Hindlimb muscle (tissue), 1 donor: ENCODE measurements around the gene THYN1. TPM values are rescaled to one million over a fixed set of nuclear protein-coding genes. Genes with fewer than 3 reads are reported as not detected.

Experiments
- DNase-seq: peaks from one replicate; pipeline ENCODE4 v3.0.0-alpha.2; 2013
- polyA plus RNA-seq: library from polyadenylated mRNA; unstranded; fragments of 120-200 nt; gene quantifications from one replicate; pipeline ENCODE4 v1.2.1, GENCODE V29; 2013; ENCODE audit not compliant: insufficient read length

The THYN1 gene
- polyA plus RNA-seq, 1 donor, result 31.9 TPM

DNA sequence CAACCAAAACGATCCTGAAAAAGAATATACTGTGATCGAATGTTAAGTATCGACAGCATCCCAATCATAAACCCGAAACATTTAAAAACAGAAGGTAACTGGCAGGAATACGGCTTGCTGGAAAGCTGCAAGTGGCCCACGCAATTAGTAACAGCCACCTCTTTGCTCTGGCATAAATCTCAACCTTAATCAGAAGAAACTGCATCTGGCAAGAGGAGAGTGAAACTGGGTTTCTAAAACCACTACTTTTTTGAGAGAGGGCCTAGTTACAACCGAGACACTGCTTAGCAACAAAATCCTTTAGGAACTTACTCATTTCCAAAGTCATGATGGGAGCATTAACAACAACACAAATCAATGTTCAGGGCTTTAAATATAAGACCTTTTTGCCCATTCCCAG, 37.3 kb downstream of the THYN1 start:
- DNase-seq, result no peak

DNA sequence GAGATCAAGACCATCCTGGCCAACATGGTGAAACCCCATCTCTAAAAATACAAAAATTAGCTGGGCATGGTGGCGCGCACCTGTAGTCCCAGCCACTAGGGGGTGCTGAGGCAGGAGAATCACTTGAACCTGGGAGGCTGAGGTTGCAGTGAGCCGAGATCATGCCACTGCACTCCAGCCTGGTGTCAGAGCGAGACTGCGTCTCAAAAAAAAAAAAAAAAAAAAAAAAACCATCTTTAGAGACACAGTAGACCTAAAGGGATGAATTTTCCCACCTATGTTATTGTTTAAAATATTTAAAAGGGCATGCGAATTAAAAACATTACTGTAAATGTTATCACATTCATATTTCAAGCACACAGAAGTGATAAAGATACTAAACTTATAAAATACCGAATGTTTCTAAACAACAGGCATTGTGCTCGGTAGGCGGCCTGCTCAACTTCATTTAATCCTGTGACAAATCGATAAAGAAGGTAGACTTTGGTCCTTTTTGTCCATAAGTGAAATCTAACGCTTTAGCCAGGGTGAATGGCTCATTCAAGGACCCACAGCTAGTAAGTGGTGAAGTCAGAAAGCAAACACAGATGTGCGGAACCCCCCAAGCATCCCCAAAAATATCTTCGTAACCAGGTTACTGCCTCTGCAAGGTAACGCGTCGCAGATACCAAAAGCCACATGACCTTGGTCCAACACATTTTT, 45.5 kb downstream of the THYN1 start:
- no peak for DNase-seq

DNA sequence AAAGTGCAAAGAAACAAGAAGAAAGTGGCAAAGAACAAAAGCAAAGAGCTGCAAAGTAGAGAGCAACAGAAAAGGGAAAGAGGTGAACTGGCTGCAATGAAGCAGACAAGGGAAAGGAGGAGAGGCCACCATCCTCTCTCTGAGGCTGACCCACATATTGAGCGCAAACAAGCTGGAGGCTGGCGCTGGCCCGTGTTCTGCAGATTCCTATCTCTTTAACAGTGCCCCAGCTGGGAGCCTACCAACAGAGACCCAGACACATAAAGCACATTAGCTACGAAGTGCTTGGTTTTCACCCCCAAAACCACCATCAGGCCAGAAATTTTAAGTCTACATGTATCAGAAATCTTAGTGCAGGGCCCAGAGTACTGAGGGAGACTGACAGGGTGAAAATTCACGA, 47.0 kb downstream of the THYN1 start:
- no peak for DNase-seq

DNA sequence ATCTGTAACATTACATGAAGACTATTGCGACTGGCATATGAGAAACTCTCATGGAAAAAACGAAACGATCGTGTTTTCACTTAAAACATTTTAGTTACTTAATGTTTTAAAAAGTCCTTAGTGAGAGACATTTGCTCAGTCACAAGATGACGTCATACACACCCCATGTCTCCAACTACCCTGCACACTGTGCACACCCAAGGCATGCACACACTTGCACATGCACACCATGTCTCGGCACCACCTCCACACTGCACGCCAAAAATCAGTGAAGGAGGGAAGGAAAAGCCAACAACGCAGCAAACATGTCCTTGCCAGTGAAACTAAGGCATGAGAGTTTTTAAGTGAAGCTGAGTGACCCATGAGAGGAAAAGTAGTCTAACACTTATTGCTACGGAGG, 47.4 kb downstream of the THYN1 start:
- DNase-seq, result no peak

DNA sequence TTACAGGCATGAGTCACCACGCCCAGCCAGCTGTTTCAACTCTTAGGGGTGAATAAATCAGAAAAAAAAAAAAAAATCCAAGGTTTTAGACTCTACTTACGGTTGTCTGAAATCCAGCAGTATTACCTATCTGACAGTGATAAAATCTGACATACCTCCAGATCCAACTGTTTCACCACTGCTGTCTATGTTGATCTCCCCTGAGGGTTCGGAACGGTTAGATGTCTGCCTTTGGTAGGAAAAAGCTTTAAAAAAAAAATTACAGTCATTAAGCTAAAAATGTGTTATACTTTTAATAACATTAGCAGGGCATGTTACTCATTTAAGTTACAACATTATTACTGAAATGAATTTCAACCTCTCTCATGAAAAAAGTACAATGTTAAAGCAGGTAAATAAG, 50.5 kb downstream of the THYN1 start:
- no peak for DNase-seq

DNA sequence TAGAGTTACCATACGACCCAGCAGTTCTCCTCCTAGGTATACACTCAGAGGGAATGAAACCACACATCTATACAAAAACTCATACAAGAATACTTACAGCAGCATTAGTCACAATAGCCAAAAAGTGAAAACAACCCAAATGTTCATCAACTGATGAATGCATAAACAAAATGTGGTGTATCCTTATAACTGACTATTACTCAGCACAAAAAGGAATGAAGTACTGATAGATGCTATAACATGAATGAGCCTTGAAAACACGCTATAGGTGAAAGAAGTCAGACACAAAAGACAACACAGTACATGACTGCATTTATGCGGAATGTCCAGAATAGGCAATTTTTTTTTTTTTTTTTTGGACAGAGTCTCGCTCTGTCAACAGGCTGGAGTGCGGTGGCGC, 52.5 kb downstream of the THYN1 start:
- DNase-seq, result no peak

DNA sequence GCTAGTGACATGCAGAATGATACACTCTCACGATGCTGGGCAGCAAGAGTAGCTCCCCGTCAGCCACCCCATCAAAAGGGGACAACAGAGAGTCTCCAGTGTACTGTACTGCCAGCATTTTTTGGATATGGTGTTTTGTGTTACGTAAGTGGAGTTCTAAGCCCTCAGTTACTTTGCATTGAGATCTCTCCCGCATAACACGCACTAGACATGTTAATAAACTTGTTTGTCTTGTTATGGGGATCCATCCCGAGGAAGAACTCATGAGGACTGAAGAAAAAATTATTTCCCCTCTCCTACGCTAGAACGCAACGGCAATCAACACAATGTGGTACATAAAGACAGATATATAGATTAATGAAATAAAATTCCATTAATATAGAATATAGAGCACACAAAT, 53.6 kb downstream of the THYN1 start:
- no peak for DNase-seq

Other genes with a start within 250 kb of the THYN1 start
- 121 TPM for gene JAM3, start 184.3 kb downstream of the THYN1 start, polyA plus RNA-seq
- gene NCAPD3, start 29.4 kb downstream of the THYN1 start, polyA plus RNA-seq, result 13.9 TPM
- 29.0 TPM for gene VPS26B, start 28.7 kb downstream of the THYN1 start, polyA plus RNA-seq
- 22.1 TPM for gene ACAD8, start 216 bp upstream of the THYN1 start, polyA plus RNA-seq
- gene GLB1L3, start 23.0 kb upstream of the THYN1 start, polyA plus RNA-seq, result 0.10 TPM
- gene GLB1L2, start 78.6 kb upstream of the THYN1 start, polyA plus RNA-seq, result 0.28 TPM
- gene B3GAT1, start 158.9 kb upstream of the THYN1 start, polyA plus RNA-seq, result 0.10 TPM